ENCODE data around the gene PPP1R14D. TPM values are rescaled to one million over a fixed set of nuclear protein-coding genes. Genes with fewer than 3 reads are reported as not detected.

The PPP1R14D gene
- total RNA-seq, 1 donor from 2014 or later = 1.7 TPM

- peak; percentile 42 for DNase-seq (ENCODE audit: low spot score)
Observed at GRCh38 chr15:40787344-40787841, 41.1 kb downstream of the PPP1R14D start.

DNA sequence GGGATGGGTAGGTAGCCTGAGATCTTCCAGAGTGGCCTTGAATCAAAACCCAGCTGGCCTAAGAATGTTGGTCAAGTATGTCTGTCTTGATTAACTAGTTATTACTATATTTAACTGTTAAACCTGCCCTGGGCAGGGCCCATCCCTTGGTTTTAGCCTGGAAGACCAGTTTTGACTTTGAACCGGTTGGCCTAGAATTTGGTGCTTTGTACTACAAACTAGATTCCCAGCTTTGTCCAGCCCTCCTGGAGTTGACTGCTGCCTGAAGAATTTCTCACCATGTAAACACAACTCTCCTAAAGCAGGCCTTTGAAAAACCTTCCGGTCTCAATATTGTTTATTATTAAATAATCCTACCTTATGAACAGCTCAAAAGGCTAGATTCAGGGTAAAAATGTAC, 42.7 kb downstream of the PPP1R14D start:
- DNase-seq (ENCODE audit: low spot score) = no peak

- no peak for DNase-seq (ENCODE audit: low spot score)
Observed at GRCh38 chr15:40785164-40785563, 43.3 kb downstream of the PPP1R14D start.

GRCh38 chr15:40782609-40783227, 45.8 kb downstream of the PPP1R14D start:
- DNase-seq (ENCODE audit: low spot score) = no peak

DNA sequence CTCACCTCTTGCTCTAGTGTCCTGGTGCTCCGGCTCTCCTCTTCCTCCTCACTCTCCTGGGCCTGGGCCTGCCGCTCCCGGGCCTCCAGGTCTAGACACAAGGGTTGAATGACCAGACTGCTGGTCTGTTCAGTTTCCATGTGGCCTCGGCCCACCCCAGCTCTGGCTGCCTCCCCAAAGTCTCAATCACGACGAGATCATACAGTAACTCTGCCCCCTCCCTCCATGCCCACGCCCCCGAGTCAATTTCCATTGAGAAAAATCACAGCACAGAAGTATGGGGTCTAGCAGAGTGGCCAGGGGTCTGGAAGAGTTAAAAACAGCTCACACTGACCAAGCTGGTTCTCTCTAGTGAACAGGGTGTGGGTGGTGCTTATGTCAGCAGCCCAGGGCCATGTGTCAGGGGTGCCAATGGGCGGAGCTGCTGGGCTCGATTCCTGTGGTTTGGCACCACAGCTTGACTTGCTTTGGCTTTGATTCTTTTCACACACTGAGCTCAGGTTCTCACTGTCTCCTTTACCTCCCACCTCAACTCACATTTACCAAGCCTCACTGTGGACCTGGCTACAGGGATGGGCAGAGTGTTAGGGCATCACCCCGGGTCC, 51.9 kb downstream of the PPP1R14D start:
- DNase-seq (ENCODE audit: low spot score) = no peak

DNA sequence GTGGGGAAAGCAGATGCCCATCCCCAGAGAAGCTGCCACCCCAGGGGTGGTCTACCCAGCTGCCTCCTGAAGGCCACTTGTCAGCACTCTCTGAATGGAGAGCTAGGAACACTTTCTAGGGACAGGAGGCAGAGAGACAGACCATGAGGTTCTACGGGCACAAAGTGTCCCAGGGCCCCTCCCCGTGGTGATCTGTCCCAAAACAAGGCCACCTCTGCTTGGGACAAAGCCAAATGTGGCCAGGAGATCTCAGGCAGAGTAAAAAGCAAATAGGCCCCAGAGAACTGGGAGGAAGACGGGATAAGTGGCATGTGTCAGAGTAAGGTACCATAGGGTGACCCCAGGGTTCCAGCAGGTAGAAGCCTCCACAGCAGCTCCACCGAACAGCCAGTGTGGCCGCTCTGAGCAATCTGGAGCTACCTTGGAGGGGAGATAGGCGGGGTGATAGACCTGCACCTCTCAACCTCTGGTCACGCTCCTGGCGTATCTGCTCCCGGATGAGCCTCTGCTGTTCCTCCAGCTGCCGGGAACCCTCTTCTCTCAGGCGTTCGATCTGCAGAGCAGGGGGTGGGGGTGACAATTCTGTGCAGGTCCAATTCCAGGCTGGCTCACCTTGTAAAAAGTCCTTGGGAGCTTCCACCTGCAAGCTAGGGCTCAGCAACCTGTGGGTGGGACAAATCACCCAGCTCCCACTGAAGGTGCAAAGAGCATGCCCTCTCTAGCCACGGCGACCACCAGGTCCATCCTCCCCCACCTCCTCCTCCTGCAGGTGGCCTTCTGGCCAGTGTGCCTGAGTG, 52.6 kb downstream of the PPP1R14D start:
- no peak for DNase-seq (ENCODE audit: low spot score)

- DNase-seq (ENCODE audit: low spot score) = no peak
Observed at GRCh38 chr15:40775007-40775406, 53.5 kb downstream of the PPP1R14D start.

DNA sequence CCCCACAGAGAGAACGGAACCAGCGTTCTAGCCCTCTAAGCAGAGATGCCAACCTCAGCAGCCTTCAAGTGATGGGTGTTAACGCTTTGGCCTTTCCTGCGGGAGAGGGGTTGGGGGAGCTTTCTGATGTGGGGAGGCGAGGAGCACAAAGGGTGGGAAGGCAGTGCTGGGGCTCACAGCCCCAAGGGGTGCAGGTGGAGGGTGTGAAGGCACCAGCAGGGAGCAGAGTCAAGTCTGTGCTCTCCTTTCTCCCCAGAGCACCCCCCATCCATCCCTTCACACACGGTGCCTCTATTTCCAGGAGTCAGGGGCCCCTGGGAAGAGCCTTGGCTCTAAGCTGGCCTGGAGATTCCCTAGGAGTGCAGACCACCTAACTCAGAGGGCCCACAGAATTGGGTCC, 54.6 kb downstream of the PPP1R14D start:
- DNase-seq (ENCODE audit: low spot score) = no peak

DNA sequence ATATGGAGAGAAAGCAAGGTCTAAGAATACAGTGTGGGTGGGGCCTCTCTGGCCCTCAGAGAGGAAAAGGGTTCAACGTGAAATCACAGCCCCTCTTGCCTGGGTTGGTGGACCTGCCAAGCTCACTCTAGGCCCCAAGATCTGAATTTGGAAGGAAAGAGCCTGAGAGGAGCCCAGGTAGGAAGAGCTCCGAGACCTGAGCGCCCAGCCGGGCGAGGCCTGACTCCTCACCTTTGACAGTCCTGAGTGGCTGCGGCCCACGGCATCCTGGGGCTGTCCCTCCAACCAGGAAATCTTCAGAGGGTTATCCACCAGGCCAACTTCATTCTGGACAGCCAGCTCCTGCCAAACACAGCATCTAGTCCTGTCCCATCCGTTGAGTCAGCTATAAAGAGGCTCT, 55.0 kb downstream of the PPP1R14D start:
- DNase-seq (ENCODE audit: low spot score) = no peak

DNA sequence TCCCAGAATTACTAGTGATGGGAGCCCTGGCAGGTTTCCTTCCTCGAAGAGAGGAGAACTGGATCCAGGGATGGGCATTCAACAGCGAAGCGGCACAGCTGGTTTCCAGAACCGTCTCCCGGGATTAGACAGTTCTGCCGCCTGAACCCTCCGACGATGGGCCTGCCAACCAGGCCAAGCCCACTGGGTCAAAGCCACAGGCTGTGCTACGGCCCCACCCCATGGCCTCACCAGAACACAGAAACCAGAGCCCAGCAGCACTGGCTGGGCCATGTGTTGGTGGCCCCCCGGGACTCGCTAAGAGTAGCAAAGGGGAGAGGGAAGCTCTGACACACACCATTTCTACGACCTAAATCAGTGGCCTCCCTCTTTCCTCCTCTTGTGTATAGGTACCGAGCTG, 56.5 kb downstream of the PPP1R14D start:
- DNase-seq (ENCODE audit: low spot score) = no peak

DNA sequence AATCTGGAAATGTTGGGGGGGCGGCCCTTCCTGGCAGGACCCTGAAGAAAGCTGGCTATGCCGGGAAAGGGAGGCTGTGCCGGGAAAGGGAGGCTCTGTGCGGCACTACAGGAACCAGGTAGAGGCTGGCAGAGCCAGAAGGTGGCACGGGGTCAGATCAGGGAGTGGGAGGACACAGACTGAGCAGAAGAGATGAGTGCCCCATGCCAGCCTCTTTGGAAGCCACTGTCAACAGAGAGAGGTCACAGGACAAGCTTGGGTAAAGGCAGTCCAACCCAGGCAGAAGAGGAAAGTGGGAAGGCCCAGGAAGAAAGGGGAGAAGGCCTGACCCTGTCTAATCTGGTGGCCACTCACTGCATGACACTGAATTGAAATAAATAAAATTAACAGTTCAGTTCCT, 57.3 kb downstream of the PPP1R14D start:
- no peak for DNase-seq (ENCODE audit: low spot score)

- DNase-seq (ENCODE audit: low spot score) = no peak
Observed at GRCh38 chr15:40770147-40770721, 58.3 kb downstream of the PPP1R14D start.

- peak; percentile 77 for DNase-seq (ENCODE audit: low spot score)
Observed at GRCh38 chr15:40769274-40770146, 59.0 kb downstream of the PPP1R14D start, which contains the start of gene C15orf62. C15orf62 (plus strand) TSS chr15:40769980; CDS start chr15:40770496, 516 bp downstream.

- DNase-seq (ENCODE audit: low spot score) = no peak
Observed at GRCh38 chr15:40768521-40769273, 59.8 kb downstream of the PPP1R14D start.

GRCh38 chr15:40767838-40768500, 60.5 kb downstream of the PPP1R14D start:
- no peak for DNase-seq (ENCODE audit: low spot score)

DNA sequence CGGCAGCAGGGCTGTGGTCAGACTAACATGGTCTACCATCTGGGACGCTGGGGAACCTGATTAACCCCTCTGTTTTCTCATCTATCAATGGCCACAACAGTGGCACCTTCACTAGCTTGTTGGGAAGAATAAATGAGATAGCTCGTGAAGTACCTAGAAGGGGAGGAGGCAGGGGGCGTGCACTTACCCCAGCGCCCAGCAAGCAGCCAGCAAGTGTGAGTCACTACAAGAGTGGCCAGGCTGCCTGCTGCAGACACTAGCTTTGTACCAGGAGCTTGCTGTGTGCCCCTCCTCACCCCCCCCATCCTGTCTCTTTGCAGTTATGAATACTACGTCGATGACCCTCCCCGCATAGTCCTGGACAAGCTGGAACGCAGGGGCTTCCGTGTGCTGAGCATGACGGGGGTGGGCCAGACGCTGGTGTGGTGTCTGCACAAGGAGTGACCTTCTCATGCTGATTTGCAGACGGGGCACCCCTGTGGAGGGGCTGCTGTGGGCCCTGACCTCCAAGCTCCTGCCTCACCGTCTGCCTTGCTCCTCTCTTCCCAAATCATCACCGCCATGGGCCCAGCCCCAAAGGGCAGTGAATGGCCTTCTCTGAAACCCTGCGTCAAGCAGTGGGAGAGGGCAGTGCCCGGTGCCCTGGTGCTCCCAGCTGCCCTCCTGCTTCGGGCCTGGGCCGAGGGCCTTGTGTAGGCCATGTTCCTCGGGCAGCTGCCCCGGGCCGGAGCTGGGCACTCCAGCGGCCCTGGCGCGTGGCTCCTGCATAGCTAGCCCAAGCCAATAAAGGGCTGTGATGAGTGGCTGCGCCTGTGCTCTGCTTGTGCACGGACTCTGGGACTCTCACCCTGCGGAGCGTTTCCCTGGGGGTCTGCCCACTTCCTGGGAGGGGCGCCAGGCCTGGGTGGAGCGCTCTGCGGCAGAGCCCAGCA, 61.3 kb downstream of the PPP1R14D start:
- DNase-seq (ENCODE audit: low spot score) = no peak

- DNase-seq (ENCODE audit: low spot score) = no peak
Observed at GRCh38 chr15:40766194-40766815, 62.2 kb downstream of the PPP1R14D start.
